GM13977 (cell line): Measurements from ENCODE around the gene CEP72.

Source experiments
- DNase-seq: peaks from one replicate; pipeline ENCODE4 v3.0.0; 2012; ENCODE audit warnings: low spot score
- CTCF ChIP-seq: IDR thresholded peaks from 2 replicates; pipeline ENCODE4 v1.5.1; 2012; ENCODE audit warnings: mild to moderate bottlenecking, control low read depth; ENCODE audit not compliant: insufficient read depth; ENCODE audit errors: extremely low read depth, missing control alignments
- in situ Hi-C: fragments of 300-500 bp; cut with MboI; formaldehyde crosslinking; loops from one replicate; pipeline ENCODE4 v1.12.0; 2022; ENCODE audit warnings: low sequenced_read_pairs, low pct_unique_long_range_greater_than_20kb, mixed read lengths, inconsistent platforms; ENCODE audit not compliant: unreplicated experiment

Gene CEP72

GRCh38 chr5:620152-620551 is 8.0 kb downstream of the CEP72 start:
- in situ Hi-C loops: no loop called here
- DNase-seq: no peak
- TF ChIP-seq CTCF: no peak

GRCh38 chr5:620586-621180 is 8.5 kb downstream of the CEP72 start:
- TF ChIP-seq CTCF: no peak
- DNase-seq: no peak

GRCh38 chr5:621341-621761 is 9.2 kb downstream of the CEP72 start:
- TF ChIP-seq CTCF: no peak
- in situ Hi-C loops: no loop called here
- no peak for DNase-seq

More at GRCh38 chr5:620586-621180, 8.5 kb downstream of the CEP72 start:
- in situ Hi-C loops: no loop called here

GRCh38 chr5:622359-622758 is 10.2 kb downstream of the CEP72 start:
- in situ Hi-C loops: no loop called here
- no peak for TF ChIP-seq CTCF
- no peak for DNase-seq

GRCh38 chr5:622946-623522 is 10.9 kb downstream of the CEP72 start:
- DNase-seq: no peak
- in situ Hi-C loops: no loop called here
- TF ChIP-seq CTCF: no peak

GRCh38 chr5:623531-623930 is 11.4 kb downstream of the CEP72 start:
- no peak for TF ChIP-seq CTCF
- DNase-seq: no peak
- in situ Hi-C loops: no loop called here
